Uterus (tissue), 4 donors: Measurements from ENCODE around the gene TRIO. TPM values are rescaled to one million over a fixed set of nuclear protein-coding genes. Genes with fewer than 3 reads are reported as not detected.
A peak's percentile ranks its signal among the peaks of the same experiment; 100 is the strongest.

Source experiments
- DNase-seq, 2 donors: peaks; one replicate each; pipeline ENCODE4 v3.0.0-alpha.2; 2019 to 2020
- H3K27ac ChIP-seq, 2 donors: fragments of 200-600 bp; sonication (generic); 1 replicate in 1 of 2; 2 replicates in 1 of 2; pipeline ENCODE4 v1.5.1; 2016 to 2018
- H3K27me3 ChIP-seq, 2 donors: fragments of 200-600 bp; sonication (generic); one replicate each; pipeline ENCODE4 v1.5.1; 2018 to 2019; ENCODE audit warnings: control low read depth in 1 of 2
- H3K36me3 ChIP-seq, 2 donors: fragments of 200-600 bp; sonication (generic); one replicate each; pipeline ENCODE4 v1.5.1; 2019; ENCODE audit warnings: control low read depth in 1 of 2
- H3K4me1 ChIP-seq, 2 donors: fragments of 200-600 bp; sonication (generic); one replicate each; pipeline ENCODE4 v1.5.1; 2018 to 2019; ENCODE audit warnings: control low read depth in 1 of 2
- H3K4me3 ChIP-seq, 2 donors: fragments of 200-600 bp; sonication (generic); 1 replicate in 1 of 2; 2 replicates in 1 of 2; pipeline ENCODE4 v1.5.1; 2018 to 2019; ENCODE audit warnings: mild to moderate bottlenecking in 1 of 2
- H3K9me3 ChIP-seq, 2 donors: fragments of 200-600 bp; sonication (generic); one replicate each; pipeline ENCODE4 v1.5.1; 2019; ENCODE audit warnings: control low read depth in 1 of 2
- CTCF ChIP-seq, 4 experiments: fragments of 200-600 bp in 2 of 4; fragments of 450-650 bp in 2 of 4; sonication (generic) in 2 of 4; IDR thresholded peaks; one replicate each; pipeline ENCODE4 v1.5.1; 2016 to 2019; ENCODE audit warnings: antibody characterized with exemption in 4 of 4, mild to moderate bottlenecking in 2 of 4, moderate library complexity in 1 of 4
- POLR2A ChIP-seq, 2 donors: fragments of 450-650 bp; IDR thresholded peaks; one replicate each; pipeline ENCODE4 v1.6.1; 2016; ENCODE audit warnings: antibody characterized with exemption in 2 of 2, mild to moderate bottlenecking in 1 of 2, moderate library complexity in 1 of 2
- intact Hi-C: fragments of 100-400 bp; cut with DNase I; formaldehyde crosslinking; loops from one replicate; pipeline ENCODE4 v1.15.1; 2023; ENCODE audit warnings: low total_unique reads
- total RNA-seq, 4 donors: library from RNA; depleted of rRNA in 3 of 4; stranded (reverse); fragments of >200 nt in 3 of 4; gene quantifications; one replicate each; pipeline versions ENCODE4 v1.1.0 to v1.2.4, GENCODE V29; 2014 to 2023
- donor health status: DM: yes; HTN: yes; CAD: no.

TRIO gene
- total RNA-seq, 4 donors from 2014 or later: 93.5 to 234 (median 207) TPM

- no peak overlapping the region for H3K4me3 ChIP-seq
- H3K36me3 ChIP-seq: no peaks in the 10 kb centered on the region
- TF ChIP-seq POLR2A (IDR thresholded peaks at IDR 0.05): no peak
- no peak for TF ChIP-seq CTCF (IDR thresholded peaks at IDR 0.05)
- H3K4me1 ChIP-seq: no peaks in the 10 kb centered on the region
- no peak for DNase-seq
- no peaks in the 10 kb centered on the region for H3K9me3 ChIP-seq
- no peak overlapping the region for H3K27ac ChIP-seq
- H3K27me3 ChIP-seq: no peaks in the 10 kb centered on the region
- intact Hi-C loops: no loop called here
Observed at GRCh38 chr5:14402424-14402823, 259.3 kb downstream of the TRIO start.

GRCh38 chr5:14404780-14405179, 261.6 kb downstream of the TRIO start:
- intact Hi-C loops: no loop called here
- no peaks in the 10 kb centered on the region for H3K27me3 ChIP-seq
- no peak for DNase-seq
- no peaks in the 10 kb centered on the region for H3K9me3 ChIP-seq
- no peak overlapping the region for H3K27ac ChIP-seq
- H3K4me3 ChIP-seq: no peak overlapping the region
- no peaks in the 10 kb centered on the region for H3K4me1 ChIP-seq
- TF ChIP-seq CTCF (IDR thresholded peaks at IDR 0.05): no peak
- TF ChIP-seq POLR2A (IDR thresholded peaks at IDR 0.05): no peak
- no peaks in the 10 kb centered on the region for H3K36me3 ChIP-seq

DNA sequence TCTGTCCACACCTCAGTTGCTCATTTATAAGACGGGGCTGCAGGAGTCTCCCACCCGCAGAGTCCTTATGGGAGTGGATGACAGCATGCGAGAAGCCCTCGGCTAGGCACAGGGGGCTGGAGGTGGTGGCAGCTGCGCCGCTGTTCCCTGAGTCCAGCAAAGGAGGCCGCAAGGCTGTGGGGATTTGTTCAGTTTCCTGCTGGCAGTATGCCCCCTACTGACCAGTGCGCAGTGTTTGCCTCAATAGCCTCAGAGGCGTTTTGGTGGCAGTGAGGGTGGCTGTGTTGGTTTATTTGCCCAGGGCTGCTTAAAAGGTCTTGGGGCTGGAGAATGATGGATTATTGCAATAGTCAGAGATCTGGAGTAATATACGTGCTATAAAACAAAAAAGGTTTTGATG, 262.1 kb downstream of the TRIO start:
- Histone ChIP-seq H3K27me3 (no peaks in the 10 kb centered on the region), H3K4me3 (no peak overlapping the region), H3K4me1 (no peaks in the 10 kb centered on the region), H3K9me3 (no peaks in the 10 kb centered on the region), H3K36me3 (no peaks in the 10 kb centered on the region), H3K27ac (no peak overlapping the region)
- no peak for DNase-seq
- intact Hi-C loops: no loop called here
- no peak for TF ChIP-seq POLR2A (IDR thresholded peaks at IDR 0.05)
- TF ChIP-seq CTCF (IDR thresholded peaks at IDR 0.05): no peak

DNA sequence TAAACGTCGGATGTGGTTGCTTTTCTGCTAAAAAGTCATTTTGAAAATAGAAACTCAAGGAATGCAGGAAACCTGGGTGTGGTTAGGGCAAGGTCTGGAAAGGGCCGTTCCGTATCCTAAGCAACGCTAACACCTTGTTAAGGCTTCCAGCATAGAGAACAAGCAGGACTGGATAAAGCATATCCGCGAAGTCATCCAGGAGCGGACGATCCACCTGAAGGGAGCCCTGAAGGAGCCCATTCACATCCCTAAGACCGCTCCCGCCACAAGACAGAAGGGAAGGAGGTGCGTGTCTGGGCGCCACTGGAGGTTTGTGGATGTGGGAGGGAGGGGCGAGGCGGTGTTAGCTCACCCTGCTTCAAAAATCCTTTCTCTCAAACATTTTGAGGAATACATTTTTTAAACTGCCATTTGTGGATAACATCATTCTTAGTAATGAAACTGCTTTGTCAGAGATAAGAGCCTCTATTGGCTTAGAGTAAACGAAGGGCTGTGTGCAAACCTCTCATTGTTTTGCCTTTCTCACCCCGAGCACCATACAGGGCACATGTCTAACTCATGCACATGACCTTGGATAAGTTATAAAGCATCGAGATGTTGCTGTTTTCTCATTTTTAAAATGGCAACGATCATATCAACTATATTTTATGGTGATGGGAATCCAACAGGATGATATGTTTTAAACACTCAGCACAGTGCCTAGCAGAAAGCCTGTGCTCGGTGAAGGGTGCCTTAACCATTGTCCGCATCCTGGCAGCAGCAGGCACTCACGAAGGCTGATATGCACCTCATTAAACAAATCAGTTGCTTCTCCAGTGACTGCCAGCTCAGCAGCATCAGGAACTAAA, 262.8 kb downstream of the TRIO start:
- Histone ChIP-seq H3K27ac (peak overlapping the region; percentile 34 to 63), H3K9me3 (no peaks in the 10 kb centered on the region), H3K4me3 (no peak overlapping the region), H3K4me1 (no peaks in the 10 kb centered on the region), H3K36me3 (no peaks in the 10 kb centered on the region), H3K27me3 (no peaks in the 10 kb centered on the region)
- intact Hi-C loops: no loop called here
- no peak for DNase-seq
- no peak for TF ChIP-seq POLR2A (IDR thresholded peaks at IDR 0.05)
- no peak for TF ChIP-seq CTCF (IDR thresholded peaks at IDR 0.05)

GRCh38 chr5:14406554-14406849, 263.4 kb downstream of the TRIO start:
- H3K27ac ChIP-seq: peak overlapping the region; percentile 34 to 63
- no peak for TF ChIP-seq CTCF (IDR thresholded peaks at IDR 0.05)
- DNase-seq: no peak

More at GRCh38 chr5:14406554-14406849, 263.4 kb downstream of the TRIO start:
- no peaks in the 10 kb centered on the region for H3K4me1 ChIP-seq
- H3K27me3 ChIP-seq: no peaks in the 10 kb centered on the region
- H3K36me3 ChIP-seq: no peaks in the 10 kb centered on the region
- H3K4me3 ChIP-seq: no peak overlapping the region
- H3K9me3 ChIP-seq: no peaks in the 10 kb centered on the region
- intact Hi-C loops: no loop called here
